HG03039 (cell line): Measurements from ENCODE around the gene GRIP2.

ENCODE experiments used
- ATAC-seq: cut with Tn5 transposase; IDR thresholded peaks from one replicate; pipeline ENCODE4 v1.9.1; 2021; ENCODE audit warnings: mild to moderate bottlenecking, moderate library complexity; ENCODE audit not compliant: unreplicated experiment

GRIP2 gene

GRCh38 chr3:14508505-14508819 lies 31.7 kb downstream of the GRIP2 start:
- no peak for ATAC-seq

- no peak for ATAC-seq
These were observed 32.2 kb downstream of the GRIP2 start for GRCh38 chr3:14507757-14508504.

- no peak for ATAC-seq
These were observed 32.8 kb downstream of the GRIP2 start for GRCh38 chr3:14507305-14507741.

- ATAC-seq = no peak
These were observed 33.4 kb downstream of the GRIP2 start for GRCh38 chr3:14506626-14507304.

GRCh38 chr3:14505803-14506500 lies 34.2 kb downstream of the GRIP2 start:
- no peak for ATAC-seq

GRCh38 chr3:14505001-14505802 lies 34.9 kb downstream of the GRIP2 start:
- no peak for ATAC-seq

GRCh38 chr3:14503706-14504065 lies 36.5 kb downstream of the GRIP2 start:
- ATAC-seq = no peak

- no peak for ATAC-seq
These were observed 37.0 kb downstream of the GRIP2 start for GRCh38 chr3:14503033-14503705.

- no peak for ATAC-seq
These were observed 37.7 kb downstream of the GRIP2 start for GRCh38 chr3:14502472-14502871.

GRCh38 chr3:14497321-14497720 lies 42.8 kb downstream of the GRIP2 start:
- no peak for ATAC-seq

- no peak for ATAC-seq
These were observed 43.8 kb downstream of the GRIP2 start for GRCh38 chr3:14496351-14496750.

- ATAC-seq = no peak
These were observed 45.2 kb downstream of the GRIP2 start for GRCh38 chr3:14494973-14495300.

- ATAC-seq = no peak
These were observed 45.7 kb downstream of the GRIP2 start for GRCh38 chr3:14494279-14494972.

GRCh38 chr3:14492948-14493881 lies 46.9 kb downstream of the GRIP2 start:
- ATAC-seq = no peak

- ATAC-seq = no peak
These were observed 48.5 kb downstream of the GRIP2 start for GRCh38 chr3:14491396-14492190.

- ATAC-seq = no peak
These were observed 49.3 kb downstream of the GRIP2 start for GRCh38 chr3:14490831-14491230.

- no peak for ATAC-seq
These were observed 49.9 kb downstream of the GRIP2 start for GRCh38 chr3:14490255-14490654.

- no peak for ATAC-seq
These were observed 50.5 kb downstream of the GRIP2 start for GRCh38 chr3:14489641-14490040.
